ENCODE results near the gene UVRAG.

UVRAG gene

DNA sequence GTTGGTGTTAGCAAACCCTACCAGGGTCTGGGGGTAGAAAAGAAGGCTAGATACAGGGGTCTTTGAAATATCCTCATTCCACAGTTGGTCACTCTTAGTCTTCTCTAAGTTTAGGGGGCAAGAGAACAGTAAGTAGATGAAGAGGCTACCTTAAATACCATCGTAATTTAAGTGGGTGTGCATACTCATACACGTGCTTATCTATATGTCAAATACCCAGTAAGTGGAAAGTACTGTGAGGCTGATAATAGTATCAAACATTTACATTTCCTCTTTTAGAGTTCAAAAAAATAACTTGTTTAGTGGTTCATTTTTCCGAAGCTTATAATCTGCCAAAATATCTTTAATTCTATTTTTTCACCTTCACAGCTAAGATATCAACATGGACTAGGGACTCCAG is 300.5 kb downstream of the UVRAG start:
- Histone ChIP-seq H3K4me2 (ENCODE audit: low read length) (no peak overlapping the region), H4K20me1 (ENCODE audit: insufficient read depth, low read length) (no peaks in the 10 kb centered on the region), H3K9ac (ENCODE audit: low read length) (no peak overlapping the region), H3K79me2 (ENCODE audit: insufficient read depth, low read length) (no peaks in the 10 kb centered on the region), H3K36me3 (ENCODE audit: insufficient read depth, low read length) (peaks cover 13% of the 10 kb centered on the region), H2AFZ (ENCODE audit: low read length) (no peak overlapping the region), H3K4me1 (ENCODE audit: insufficient read depth, low read length, severe bottlenecking) (peaks cover 18% of the 10 kb centered on the region), H3F3A (ENCODE audit: insufficient read depth, low read length) (no peaks in the 10 kb centered on the region), H3K9me3 (ENCODE audit: low read length) (no peaks in the 10 kb centered on the region), H3K27me3 (ENCODE audit: insufficient read depth, low read length) (no peaks in the 10 kb centered on the region), H3K27ac (ENCODE audit: low read depth, low read length, poor library complexity, severe bottlenecking) (no peak overlapping the region), H3K4me3 (ENCODE audit: low read depth, low read length, poor library complexity, severe bottlenecking) (no peak overlapping the region), H3K9me2 (ENCODE audit: low read depth, low read length) (no peaks in the 10 kb centered on the region)
- TF ChIP-seq CTCF (IDR thresholded peaks at IDR 0.05; ENCODE audit: low read length) (no peak), EZH2 (IDR thresholded peaks at IDR 0.05; ENCODE audit: borderline replicate concordance, low read length) (no peak)

GRCh38 chr11:76119032-76119431 is 304.0 kb downstream of the UVRAG start:
- H3K4me3 ChIP-seq (ENCODE audit: low read depth, low read length, poor library complexity, severe bottlenecking) = no peak overlapping the region

DNA sequence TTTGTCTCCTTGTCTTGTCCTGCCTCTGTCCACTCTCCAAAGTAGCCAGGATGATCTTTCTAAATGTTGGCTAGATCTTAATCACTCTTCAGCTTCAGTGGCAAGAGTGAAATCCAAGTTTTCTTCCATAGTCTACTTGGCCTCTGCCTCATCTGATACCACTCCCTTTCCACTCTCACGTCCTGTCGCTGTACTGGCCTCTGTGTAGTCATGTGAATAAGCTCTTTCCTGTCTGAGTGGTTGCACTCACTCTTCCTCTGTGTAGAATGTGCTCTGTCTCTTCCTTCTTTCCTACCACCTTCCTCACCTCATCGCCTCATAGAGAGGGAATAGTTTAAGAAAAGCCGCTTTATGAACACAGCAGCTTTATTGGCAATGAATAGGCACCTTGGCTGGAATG is 304.8 kb downstream of the UVRAG start:
- H3K9ac ChIP-seq (ENCODE audit: low read length) = no peak overlapping the region
- no peak for TF ChIP-seq EZH2 (IDR thresholded peaks at IDR 0.05; ENCODE audit: borderline replicate concordance, low read length)
- TF ChIP-seq CTCF (IDR thresholded peaks at IDR 0.05; ENCODE audit: low read length) = no peak
- H4K20me1 ChIP-seq (ENCODE audit: insufficient read depth, low read length) = no peaks in the 10 kb centered on the region
- H3K9me2 ChIP-seq (ENCODE audit: low read depth, low read length) = no peaks in the 10 kb centered on the region
- no peak overlapping the region for H3K27ac ChIP-seq (ENCODE audit: low read depth, low read length, poor library complexity, severe bottlenecking)
- no peaks in the 10 kb centered on the region for H3K9me3 ChIP-seq (ENCODE audit: low read length)
- no peaks in the 10 kb centered on the region for H3F3A ChIP-seq (ENCODE audit: insufficient read depth, low read length)
- peaks cover 13% of the 10 kb centered on the region; the same call in 1 of the 2 replicates for H3K36me3 ChIP-seq (ENCODE audit: insufficient read depth, low read length)
- no peaks in the 10 kb centered on the region for H3K79me2 ChIP-seq (ENCODE audit: insufficient read depth, low read length)
- peaks cover 14% of the 10 kb centered on the region for H3K4me1 ChIP-seq (ENCODE audit: insufficient read depth, low read length, severe bottlenecking)
- H3K4me2 ChIP-seq (ENCODE audit: low read length) = no peak overlapping the region
- no peaks in the 10 kb centered on the region for H3K27me3 ChIP-seq (ENCODE audit: insufficient read depth, low read length)
- no peak overlapping the region for H3K4me3 ChIP-seq (ENCODE audit: low read depth, low read length, poor library complexity, severe bottlenecking)
- H2AFZ ChIP-seq (ENCODE audit: low read length) = no peak overlapping the region

More at GRCh38 chr11:76119032-76119431, 304.0 kb downstream of the UVRAG start:
- peaks cover 13% of the 10 kb centered on the region for H3K4me1 ChIP-seq (ENCODE audit: insufficient read depth, low read length, severe bottlenecking)
- no peaks in the 10 kb centered on the region for H3K79me2 ChIP-seq (ENCODE audit: insufficient read depth, low read length)
- peaks cover 13% of the 10 kb centered on the region; the same call in 1 of the 2 replicates for H3K36me3 ChIP-seq (ENCODE audit: insufficient read depth, low read length)
- H3K9me3 ChIP-seq (ENCODE audit: low read length) = no peaks in the 10 kb centered on the region
- no peak overlapping the region for H3K4me2 ChIP-seq (ENCODE audit: low read length)
- no peak overlapping the region for H3K27ac ChIP-seq (ENCODE audit: low read depth, low read length, poor library complexity, severe bottlenecking)
- H3F3A ChIP-seq (ENCODE audit: insufficient read depth, low read length) = no peaks in the 10 kb centered on the region
- no peak overlapping the region for H2AFZ ChIP-seq (ENCODE audit: low read length)
- H3K27me3 ChIP-seq (ENCODE audit: insufficient read depth, low read length) = no peaks in the 10 kb centered on the region
- TF ChIP-seq EZH2 (IDR thresholded peaks at IDR 0.05; ENCODE audit: borderline replicate concordance, low read length) (no peak), CTCF (IDR thresholded peaks at IDR 0.05; ENCODE audit: low read length) (no peak)
- no peak overlapping the region for H3K9ac ChIP-seq (ENCODE audit: low read length)
- H4K20me1 ChIP-seq (ENCODE audit: insufficient read depth, low read length) = no peaks in the 10 kb centered on the region
- no peaks in the 10 kb centered on the region for H3K9me2 ChIP-seq (ENCODE audit: low read depth, low read length)

All from OCI-LY1 (cell line).